ENCODE measurements around the gene PISD.

DNA sequence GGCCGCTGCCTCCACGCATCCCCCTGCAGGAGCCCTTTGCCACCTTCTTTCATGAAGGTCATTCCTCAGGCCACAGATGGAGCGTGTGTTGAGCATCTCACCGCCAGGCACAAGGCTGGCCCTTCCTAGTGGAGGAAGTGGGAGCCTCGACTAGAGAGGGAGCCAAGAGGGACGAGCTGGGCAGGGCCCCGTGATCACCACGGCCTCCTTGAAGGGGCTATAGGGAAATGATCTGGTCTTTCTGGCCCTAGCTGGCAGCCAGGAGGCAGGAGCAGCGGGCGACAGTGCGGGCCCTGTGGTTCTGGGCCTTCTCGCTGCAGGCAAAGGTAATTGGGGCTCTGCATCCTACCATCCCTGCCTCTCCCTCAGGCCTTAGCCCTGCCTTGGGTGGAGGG, 49.1 kb downstream of the PISD start:
- TF ChIP-seq GATA2 (IDR thresholded peaks at IDR 0.05; ENCODE audit: low read depth, low read length), result no peak
- no peak for TF ChIP-seq GATA3 (IDR thresholded peaks at IDR 0.05; ENCODE audit: low read depth, low read length)

Data from SH-SY5Y (cell line).